ENCODE measurements around the gene PAPPA. TPM values are rescaled to one million over a fixed set of nuclear protein-coding genes. Genes with fewer than 3 reads are reported as not detected.

The PAPPA gene
- total and polyA plus RNA-seq, 2 of the 8 experiments (the other 6 are each of a cell fraction or from before 2014, with no cell fraction given) = 0.18 to 0.63 TPM

DNA sequence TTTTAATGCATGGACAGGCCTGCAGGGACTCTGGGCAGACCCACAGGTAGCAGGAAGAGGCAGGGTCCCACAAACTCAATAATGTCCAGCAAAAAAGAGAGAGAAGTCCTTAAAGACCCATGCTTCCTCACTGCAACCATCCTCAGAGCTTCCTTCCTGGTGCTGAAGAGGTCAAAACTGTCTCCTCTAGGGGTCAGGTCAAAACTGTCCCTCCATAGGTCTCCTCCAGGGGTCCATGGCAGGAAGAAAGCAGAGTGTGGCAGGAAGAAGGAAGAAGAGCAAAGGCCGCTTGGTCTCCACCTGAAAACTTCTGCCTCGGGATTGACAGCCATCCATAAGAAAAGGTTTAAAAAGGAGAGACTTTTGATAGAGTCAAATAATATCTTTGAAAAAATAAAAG, 271.7 kb downstream of the PAPPA start:
- H4K20me1 ChIP-seq (replicated peaks in 1 of 2; ENCODE audit: control insufficient read depth in 1 of 2, insufficient read depth in 2 of 2, low read length in 2 of 2) = no peaks in the 10 kb centered on the region
- H3K79me2 ChIP-seq (ENCODE audit: control insufficient read depth in 1 of 2, insufficient read depth in 2 of 2, low read length in 2 of 2) = no peaks in the 10 kb centered on the region
- H2AK5ac ChIP-seq (ENCODE audit: low read depth, low read length) = no peak overlapping the region
- no peak overlapping the region for H3K4me2 ChIP-seq (ENCODE audit: insufficient read depth in 1 of 2, low read depth in 2 of 2, low read length in 2 of 2)
- no peak overlapping the region for H2BK20ac ChIP-seq (ENCODE audit: low read length)
- H3K27ac ChIP-seq (ENCODE audit: low read depth, low read length) = no peak overlapping the region
- H2BK15ac ChIP-seq (ENCODE audit: low read length) = no peak overlapping the region
- H3K23me2 ChIP-seq (ENCODE audit: low read depth, low read length) = no peaks in the 10 kb centered on the region
- no peak overlapping the region for H2AFZ ChIP-seq (ENCODE audit: low read length)
- H2BK120ac ChIP-seq (replicated peaks; ENCODE audit: low read depth, low read length) = no peak overlapping the region
- H2BK5ac ChIP-seq (ENCODE audit: low read depth, low read length) = no peak overlapping the region
- no peaks in the 10 kb centered on the region for H3K27me3 ChIP-seq (replicated peaks in 1 of 4; ENCODE audit: control insufficient read depth in 3 of 4, extremely low read depth in 1 of 4, insufficient read depth in 3 of 4, low read length in 3 of 4)
- no peak for TF ChIP-seq SP1 (IDR thresholded peaks at IDR 0.05; ENCODE audit: low read depth, low read length)
- TF ChIP-seq CBX8 (IDR thresholded peaks at IDR 0.05; ENCODE audit: borderline replicate concordance, low read depth, low read length) = no peak
- TF ChIP-seq TCF12 (IDR thresholded peaks at IDR 0.05; ENCODE audit: low read depth, low read length) = no peak
- no peak for TF ChIP-seq RNF2 (IDR thresholded peaks at IDR 0.05; ENCODE audit: borderline replicate concordance, low read depth, low read length, missing control alignments, poor library complexity, severe bottlenecking)
- no peak for TF ChIP-seq FOSL1 (IDR thresholded peaks at IDR 0.05; ENCODE audit: insufficient read depth, low read depth, low read length)
- TF ChIP-seq BCL11A (IDR thresholded peaks at IDR 0.05; ENCODE audit: low read depth in 2 of 2, low read length in 2 of 2) = no peak
- no peak for TF ChIP-seq SP4 (IDR thresholded peaks at IDR 0.05; ENCODE audit: low read length)
- TF ChIP-seq, protein P1, sequence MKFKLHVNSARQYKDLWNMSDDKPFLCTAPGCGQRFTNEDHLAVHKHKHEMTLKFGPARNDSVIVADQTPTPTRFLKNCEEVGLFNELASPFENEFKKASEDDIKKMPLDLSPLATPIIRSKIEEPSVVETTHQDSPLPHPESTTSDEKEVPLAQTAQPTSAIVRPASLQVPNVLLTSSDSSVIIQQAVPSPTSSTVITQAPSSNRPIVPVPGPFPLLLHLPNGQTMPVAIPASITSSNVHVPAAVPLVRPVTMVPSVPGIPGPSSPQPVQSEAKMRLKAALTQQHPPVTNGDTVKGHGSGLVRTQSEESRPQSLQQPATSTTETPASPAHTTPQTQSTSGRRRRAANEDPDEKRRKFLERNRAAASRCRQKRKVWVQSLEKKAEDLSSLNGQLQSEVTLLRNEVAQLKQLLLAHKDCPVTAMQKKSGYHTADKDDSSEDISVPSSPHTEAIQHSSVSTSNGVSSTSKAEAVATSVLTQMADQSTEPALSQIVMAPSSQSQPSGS (IDR thresholded peaks at IDR 0.05; ENCODE audit: low read length) = no peak
- TF ChIP-seq NANOG (IDR thresholded peaks at IDR 0.05; ENCODE audit: insufficient read depth, low read depth, low read length, poor library complexity, severe bottlenecking) = no peak
- no peak for TF ChIP-seq TAF7 (optimal IDR thresholded peaks at IDR 0.05; ENCODE audit: borderline replicate concordance, low read depth, low read length)
- TF ChIP-seq CHD1 (IDR thresholded peaks at IDR 0.05; ENCODE audit: low read depth, low read length) = no peak
- TF ChIP-seq HDAC6 (IDR thresholded peaks at IDR 0.05; ENCODE audit: low read depth, low read length) = no peak
- no peak overlapping the region for H3K9ac ChIP-seq (replicated peaks in 1 of 4; ENCODE audit: extremely low read depth in 1 of 4, low read depth in 3 of 4, low read length in 3 of 4)
- no peaks in the 10 kb centered on the region for H3K9me3 ChIP-seq (ENCODE audit: insufficient read depth in 2 of 2, low read depth in 1 of 2, low read length in 1 of 2)
- H4K8ac ChIP-seq (ENCODE audit: extremely low read depth, insufficient read depth, low read length) = no peak overlapping the region
- no peak overlapping the region for H3K4ac ChIP-seq (replicated peaks; ENCODE audit: insufficient read length, low read depth, low read length)
- no peaks in the 10 kb centered on the region for H3K79me1 ChIP-seq (ENCODE audit: low read depth, low read length)
- no peak overlapping the region for H3K18ac ChIP-seq (ENCODE audit: extremely low read depth, low read length)
- 94% methylated on average over 2 of the region's 2 CpGs; no CpG with 5 or more reads in 1 of the 2 experiments for WGBS, 2 experiments (ENCODE audit: extremely low coverage in 1 of 2, insufficient coverage in 1 of 2, insufficient read length in 1 of 2, insufficient replicate concordance in 2 of 2, low coverage in 1 of 2, low lambda C conversion rate in 2 of 2, missing lambda C conversion rate in 1 of 2)
- FAIRE-seq = no peak
- POLR2A ChIA-PET (ENCODE audit: partially characterized antibody) = no interaction called here
- H3K36me3 ChIP-seq (ENCODE audit: control insufficient read depth in 2 of 4, insufficient read depth in 4 of 4, low read length in 3 of 4) = no peaks in the 10 kb centered on the region
- no peak for DNase-seq (ENCODE audit: low read depth in 1 of 2, low spot score in 2 of 2)
- no peak overlapping the region for H3K14ac ChIP-seq (ENCODE audit: insufficient read length)
- H4K5ac ChIP-seq (ENCODE audit: insufficient read length, low read depth, low read length) = no peak overlapping the region
- no peak overlapping the region for H4K91ac ChIP-seq (replicated peaks; ENCODE audit: insufficient read length, low read length)
- no peak overlapping the region for H3K4me3 ChIP-seq (ENCODE audit: extremely low read depth in 1 of 4, insufficient read depth in 2 of 4, low read depth in 3 of 4, low read length in 4 of 4)
- no peak overlapping the region for H3K56ac ChIP-seq (replicated peaks; ENCODE audit: insufficient read length, low read depth, low read length)
- no peak overlapping the region for H2BK12ac ChIP-seq (ENCODE audit: low read depth, low read length)
- H3K4me1 ChIP-seq (replicated peaks in 1 of 4; ENCODE audit: control insufficient read depth in 3 of 4, insufficient read depth in 4 of 4, low read length in 3 of 4) = no peaks in the 10 kb centered on the region
- H3K23ac ChIP-seq (ENCODE audit: insufficient read length) = no peak overlapping the region
- CTCF ChIA-PET (ENCODE audit: partially characterized antibody) = no interaction called here

Measured in H1 (cell line).